HG03097 (cell line): ENCODE data around the gene KCNV2.

Experiments used
- ATAC-seq: cut with Tn5 transposase; IDR thresholded peaks from one replicate; pipeline ENCODE4 v1.9.1; 2021; ENCODE audit not compliant: unreplicated experiment, low FRiP score

KCNV2 gene

DNA sequence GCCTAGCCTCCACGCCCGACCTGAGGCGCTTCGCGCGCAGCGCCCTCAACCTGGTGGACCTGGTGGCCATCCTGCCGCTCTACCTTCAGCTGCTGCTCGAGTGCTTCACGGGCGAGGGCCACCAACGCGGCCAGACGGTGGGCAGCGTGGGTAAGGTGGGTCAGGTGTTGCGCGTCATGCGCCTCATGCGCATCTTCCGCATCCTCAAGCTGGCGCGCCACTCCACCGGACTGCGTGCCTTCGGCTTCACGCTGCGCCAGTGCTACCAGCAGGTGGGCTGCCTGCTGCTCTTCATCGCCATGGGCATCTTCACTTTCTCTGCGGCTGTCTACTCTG, 1.4 kb downstream of the KCNV2 start:
- ATAC-seq, result no peak

DNA sequence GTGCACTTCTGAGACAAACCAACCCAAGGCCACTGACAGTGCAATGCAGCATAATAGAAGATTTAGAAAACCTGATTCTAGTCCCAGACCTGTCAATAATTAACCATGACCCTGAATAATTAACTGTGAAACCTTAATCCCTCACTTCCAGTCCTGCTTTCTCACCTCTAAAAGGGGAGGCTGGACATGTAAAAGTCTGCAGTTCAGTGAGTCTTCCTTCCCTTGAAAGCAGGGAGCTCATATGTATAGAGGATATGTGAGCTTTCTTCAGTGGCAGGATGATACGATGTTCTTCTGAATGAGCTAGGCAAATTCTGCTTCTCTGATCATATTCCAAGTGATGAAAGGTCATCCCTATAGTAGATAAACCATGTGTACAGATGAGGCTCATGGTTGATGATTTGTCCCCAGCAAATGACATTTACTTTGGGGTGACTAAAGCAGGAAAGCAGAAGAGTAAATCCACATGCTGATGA, 2.9 kb downstream of the KCNV2 start:
- ATAC-seq, result no peak

DNA sequence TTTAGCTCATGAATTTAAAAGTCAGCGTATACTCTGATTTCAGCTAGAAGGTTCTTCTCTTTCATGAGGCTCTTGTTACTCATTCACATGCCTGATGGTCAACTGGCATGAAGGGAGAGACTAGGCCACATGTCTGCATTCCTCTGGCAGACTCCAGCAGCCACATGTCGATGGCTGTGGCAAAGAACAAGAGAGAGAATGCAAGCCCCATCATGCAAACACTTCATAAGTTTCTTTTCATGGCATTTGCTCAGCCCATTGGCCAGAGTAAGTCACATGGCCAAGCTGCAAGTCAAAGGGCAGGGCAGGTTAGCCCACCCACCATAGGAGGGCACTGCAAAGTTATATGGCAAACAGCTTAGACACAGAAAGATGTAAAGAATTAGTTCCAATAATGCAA, 5.4 kb downstream of the KCNV2 start:
- ATAC-seq, result no peak

DNA sequence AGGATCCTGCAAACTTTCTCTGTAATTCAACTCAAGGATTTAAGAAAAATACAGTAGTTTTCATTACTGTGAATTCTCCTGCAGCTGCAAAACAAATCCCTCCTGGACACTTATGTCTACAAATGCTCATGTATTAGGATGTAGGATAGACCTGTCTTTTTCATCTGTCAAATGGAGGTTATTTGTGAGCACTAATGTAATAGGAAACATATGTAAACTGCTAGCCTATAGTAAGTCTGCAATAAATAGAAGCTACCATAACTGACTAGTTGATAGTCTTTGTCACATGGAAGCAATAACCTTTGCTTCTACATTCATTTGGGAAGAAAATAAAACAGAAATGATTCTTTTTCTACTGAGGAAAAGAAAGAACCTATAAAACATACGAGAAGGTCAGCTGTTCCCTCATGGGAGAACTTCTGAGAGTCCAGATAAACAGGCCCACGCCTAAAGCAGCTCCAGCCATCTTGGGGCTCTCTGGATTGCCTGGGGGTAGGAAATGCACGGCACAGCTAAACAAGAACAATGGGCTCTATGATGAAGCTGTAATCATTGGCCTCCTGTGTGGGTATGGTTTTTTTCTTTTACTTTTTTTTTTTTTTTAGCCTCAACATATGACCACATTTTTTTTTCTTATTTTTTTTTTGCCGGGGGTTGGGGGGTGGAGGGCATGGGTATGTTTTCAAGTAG, 6.2 kb downstream of the KCNV2 start:
- no peak for ATAC-seq

DNA sequence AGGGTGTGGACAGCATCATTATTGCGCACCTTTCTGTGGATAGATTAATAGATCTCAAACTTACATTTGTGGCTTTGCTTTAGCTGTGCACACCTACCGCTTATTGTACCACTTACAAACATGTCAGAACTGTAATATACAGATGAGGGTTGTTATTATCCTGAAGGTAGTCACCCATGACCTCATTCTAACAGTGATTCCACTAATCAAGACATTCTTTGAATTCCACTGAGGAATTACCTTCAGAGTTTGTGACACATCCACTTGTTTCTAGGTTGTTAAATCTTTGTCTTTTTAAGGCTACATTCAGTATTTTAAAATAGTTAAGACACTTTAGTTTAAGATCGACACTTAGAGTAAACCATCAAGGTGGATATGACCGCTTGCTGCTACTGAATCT, 7.8 kb downstream of the KCNV2 start:
- no peak for ATAC-seq

DNA sequence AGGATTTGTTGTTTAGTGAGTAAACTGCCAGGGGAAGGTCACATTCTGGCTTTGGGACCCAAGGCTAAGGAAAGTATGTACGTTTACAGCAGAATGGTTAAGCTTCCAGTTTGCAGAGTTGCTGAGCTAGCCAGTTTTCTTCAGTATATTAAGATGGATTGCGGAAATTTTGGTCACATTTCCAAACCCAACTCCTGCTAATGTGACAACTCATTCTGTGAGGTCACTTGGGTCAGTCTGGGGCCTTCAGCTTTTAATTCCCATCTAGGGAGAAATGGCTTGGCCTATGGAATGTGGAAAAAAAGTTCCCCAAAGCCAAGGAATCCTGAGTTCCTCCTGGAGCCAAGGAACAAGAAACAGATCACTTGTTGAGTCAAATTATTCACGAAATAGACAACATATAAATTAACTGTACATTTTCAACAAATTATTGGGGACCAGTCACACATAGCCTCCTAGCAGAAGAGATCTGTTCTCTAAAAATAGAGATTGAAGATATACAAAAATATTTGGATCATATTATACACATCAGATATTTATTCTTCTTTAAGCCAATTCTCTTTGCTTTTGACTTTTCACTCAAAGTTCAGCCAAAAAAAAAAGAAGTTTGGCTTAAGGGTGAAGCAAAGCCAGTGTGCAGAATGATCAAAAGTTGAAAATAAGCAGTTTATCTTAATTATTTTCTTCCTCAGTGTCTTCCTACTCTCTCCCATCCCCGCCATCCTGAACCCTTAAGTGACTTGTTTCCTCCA, 8.8 kb downstream of the KCNV2 start:
- no peak for ATAC-seq

DNA sequence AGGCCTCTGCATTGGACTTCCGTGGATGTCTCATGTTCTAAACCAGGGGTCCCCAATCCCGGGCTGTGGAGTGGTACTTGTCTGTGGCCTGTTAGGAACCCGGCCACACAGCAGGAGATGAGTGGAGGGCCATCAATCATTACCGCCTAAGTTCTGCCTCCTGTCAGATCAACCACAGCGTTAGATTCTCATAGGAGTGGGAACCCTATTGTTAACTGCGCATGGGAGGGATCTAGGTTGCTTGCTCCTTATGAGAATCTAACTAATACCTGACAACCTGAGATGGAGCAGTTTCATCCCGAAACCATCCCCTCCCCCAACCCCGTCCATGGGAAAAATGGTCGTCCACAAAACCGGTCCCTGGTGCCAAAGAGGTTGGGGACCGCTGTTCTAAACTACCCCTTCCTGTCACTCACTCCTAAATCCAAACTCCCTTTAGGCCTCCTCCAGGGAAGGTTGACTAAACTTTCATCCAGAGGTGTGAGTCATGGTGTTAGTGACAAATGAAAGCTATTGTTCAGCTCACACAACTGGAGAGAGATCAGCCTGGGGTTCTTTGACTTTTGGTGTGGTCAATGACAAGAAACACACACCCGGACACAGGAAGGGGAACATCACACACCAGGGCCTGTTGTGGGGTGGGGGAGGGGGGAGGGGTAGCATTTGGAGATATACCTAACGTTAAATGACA, 9.5 kb downstream of the KCNV2 start:
- no peak for ATAC-seq

DNA sequence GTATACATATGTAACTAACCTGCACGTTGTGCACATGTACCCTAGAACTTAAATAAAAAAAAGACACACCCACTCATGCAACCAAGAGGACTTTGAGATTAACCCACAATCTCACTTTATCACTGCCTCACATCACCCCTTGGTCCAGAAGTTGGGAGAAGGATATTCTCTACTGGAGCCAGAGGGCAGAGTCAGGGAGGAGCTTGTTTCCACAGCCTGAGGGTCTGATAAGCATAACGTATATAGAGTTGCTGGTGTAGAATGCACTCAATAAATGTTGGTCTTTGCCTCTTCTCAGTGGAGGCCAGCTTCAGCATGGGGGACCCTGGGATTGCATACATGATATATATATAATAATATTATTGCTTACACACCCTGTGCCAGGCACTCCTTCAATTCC, 10.1 kb downstream of the KCNV2 start:
- ATAC-seq, result no peak

DNA sequence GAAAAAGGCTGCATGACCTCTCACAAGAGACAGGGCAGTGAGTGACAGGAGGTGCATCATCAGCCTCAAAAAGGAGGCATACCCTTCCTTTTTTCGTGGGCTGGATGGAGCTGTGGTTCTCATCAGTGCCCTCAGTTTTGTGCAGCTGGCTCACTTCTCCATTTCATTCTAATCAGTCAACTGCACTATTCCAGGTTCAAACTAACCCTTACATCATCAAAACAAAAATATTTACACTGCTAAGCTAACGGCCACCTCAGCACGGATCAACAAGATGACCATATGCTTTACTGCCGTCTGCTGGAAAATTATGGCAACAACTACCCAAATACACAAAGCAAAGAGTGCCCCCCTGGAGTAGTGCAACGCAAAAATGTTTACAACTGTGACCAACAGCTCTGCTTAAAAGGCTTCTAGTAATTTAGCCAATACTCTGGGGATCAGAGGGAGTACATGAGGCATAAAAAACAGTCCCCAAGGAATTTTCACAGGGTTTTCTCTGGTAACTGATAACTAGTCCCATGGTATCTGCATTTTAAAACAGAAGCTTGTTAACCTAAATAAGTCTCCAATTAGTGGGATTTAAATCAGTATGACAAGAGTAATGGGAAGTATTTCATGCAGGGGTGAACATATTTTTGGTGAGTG, 10.8 kb downstream of the KCNV2 start:
- ATAC-seq, result peak; percentile 63

DNA sequence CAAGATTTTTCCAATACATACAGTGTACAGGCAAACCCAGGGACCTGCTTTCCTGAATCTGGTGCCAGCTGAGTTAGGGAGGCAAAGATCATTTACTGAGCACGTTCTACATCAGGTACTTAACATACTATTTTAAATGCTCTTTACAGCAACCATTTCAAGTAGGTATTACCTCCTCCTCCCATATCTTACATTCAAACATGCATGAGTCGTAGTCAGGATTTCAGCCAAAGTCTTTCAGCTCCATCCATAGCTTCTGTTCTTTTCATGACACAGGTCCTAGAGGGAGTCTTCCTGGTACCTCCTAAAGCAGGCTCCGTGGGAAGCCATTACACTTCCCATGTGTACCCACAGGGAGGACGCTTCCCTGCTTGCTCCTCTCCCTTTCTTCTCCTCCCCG, 11.7 kb downstream of the KCNV2 start:
- no peak for ATAC-seq

DNA sequence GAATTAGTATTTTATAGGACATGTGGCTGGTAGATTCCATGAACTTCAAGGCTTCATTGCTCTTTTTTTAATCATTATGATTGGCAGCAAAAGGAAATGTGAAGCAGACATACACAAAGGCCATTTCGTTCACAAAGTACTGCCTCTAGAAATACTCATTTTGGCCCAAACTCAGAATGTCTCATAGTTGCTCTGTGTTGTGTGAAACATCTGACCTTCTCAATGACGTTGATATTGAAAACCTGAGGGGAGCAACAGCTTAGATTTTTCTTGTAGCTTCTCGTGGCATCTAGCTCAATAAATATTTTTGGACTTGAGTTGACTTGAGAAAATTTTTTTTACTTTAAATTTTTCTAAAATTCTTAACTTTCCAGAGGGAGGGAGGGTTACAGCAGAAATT, 12.4 kb downstream of the KCNV2 start:
- no peak for ATAC-seq

DNA sequence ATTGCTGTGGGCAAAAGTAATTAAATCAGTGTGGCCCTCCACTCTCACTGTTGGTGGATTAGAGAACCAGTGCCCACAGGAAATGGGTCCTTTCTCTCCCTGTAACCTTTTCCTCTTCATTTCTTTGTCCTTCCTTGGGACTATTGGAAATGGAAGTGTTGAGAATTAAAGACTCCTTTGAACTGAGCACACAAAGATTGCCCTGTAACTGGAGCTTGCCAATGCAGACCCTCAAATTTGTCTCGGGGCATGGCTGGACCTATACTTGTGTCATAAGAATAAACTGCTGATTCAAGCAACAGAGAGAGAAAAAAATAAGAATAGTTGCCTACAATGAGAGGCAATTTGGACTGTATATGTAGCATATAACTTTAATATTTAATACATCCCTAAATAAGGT, 13.7 kb downstream of the KCNV2 start:
- no peak for ATAC-seq

DNA sequence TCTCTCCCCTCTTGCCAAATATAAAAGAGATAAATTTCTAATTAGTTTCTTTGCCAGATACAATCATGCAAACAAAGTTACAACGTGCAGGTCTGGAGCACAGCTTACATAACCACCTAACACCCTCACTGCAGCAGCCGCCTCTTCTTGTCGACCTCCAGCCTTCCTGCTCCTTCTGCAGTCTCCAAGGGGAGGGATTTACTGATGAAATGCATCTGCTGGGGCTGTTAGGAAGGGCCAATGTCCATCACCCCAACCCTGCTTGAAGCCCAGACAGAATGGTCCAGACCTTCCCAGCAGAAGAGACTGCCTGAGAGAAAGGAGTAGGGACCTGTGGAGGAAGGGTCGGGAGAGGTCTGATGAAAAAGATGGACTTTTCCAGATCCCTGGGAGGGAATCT, 15.2 kb downstream of the KCNV2 start:
- ATAC-seq, result no peak

DNA sequence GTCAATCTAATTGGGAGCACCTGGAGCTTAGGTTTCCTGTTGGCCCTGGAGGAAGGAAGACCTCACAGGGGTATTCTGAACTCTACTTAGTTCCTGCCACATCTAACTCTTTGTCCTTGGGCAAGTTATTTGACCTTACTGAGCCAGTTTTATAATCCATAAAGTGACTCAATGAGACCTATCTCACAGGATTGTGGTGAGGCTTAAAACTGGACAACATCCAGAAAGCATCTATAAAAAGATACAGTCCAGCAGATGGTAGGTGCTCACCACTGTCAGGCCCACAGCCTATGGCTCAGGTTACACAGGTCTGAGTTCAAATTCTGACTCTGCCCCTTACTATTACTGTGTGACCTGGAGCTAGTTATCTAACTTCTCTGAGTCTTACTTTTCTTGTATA, 23.3 kb downstream of the KCNV2 start:
- ATAC-seq, result no peak

DNA sequence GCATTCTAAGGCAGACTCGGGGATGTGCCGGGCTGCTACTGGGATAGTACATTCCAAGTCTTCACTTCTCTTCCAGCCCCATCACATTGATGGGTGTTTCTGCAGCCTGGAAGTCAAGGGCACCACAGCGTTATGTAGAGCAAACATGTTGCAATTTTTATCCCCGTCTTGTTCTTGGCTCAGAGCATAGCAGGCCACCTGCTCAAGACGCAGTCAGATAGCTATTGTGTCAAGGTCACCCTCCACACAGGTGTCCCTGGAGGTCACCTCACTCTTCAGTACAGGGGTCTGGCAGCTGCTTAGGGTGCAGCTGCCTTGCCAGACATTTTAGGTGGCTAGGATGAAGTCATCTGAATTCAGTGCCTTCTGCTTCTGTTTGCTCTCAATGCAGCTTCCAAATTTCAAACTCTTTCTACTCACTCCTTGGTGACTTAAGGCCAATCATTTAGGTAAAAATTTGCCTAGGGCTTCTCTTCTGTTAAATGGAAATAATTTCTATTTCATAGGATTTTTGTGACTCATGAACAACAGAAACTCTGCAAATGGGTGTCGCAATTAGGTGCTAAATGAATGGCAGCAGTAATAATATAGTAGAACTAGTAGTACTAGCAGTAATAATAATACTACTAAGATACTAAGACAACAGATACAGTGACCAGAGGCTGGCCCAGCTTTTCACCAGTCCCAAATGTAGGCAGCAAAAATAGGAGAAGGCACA, 24.3 kb downstream of the KCNV2 start:
- no peak for ATAC-seq

DNA sequence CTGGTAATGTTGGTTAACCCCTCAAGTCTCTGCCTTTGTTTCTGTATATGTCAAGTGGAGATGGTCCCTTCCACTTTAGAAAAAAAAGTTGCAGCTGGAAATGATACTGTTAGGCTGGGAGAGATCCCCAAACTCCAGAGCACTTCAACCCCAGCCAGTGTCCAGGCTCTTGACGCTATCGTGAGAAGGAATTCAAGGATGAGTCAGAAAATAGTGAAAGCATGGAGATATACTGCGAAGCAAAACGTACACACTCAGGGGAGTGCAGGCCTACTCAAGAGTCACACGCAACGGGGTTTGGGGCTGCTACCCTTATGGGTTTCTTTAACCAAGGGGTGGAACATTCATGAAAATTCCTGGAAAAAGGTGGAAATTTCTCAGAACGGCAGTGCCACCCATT, 24.9 kb downstream of the KCNV2 start:
- no peak for ATAC-seq

DNA sequence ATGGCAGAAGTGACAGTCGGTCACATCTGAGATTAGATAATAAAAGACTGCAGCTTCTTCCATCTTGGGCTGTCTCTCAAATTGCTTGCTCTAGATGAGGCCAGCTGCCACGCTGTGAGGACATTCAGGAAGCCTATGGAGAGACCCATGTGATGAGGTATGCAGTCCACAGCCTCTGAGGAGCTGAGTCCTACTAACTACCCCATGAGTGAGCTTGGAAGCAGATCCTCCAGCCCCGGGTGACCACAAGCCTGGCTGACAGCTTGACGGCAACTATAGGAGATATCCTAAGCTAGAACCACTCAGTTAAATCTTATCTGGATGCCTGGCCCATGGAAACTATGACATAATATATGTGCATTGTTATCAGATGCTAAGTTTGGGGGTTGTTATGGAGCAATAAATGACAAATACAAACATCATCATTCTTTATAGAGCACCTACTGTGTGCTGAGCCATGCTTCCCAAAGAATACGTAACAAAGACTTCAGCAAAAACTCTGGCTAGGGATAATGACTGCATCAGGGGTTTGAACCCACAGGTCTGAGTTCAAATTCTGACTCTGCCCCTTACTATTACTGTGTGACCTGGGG, 26.7 kb downstream of the KCNV2 start:
- ATAC-seq, result no peak

DNA sequence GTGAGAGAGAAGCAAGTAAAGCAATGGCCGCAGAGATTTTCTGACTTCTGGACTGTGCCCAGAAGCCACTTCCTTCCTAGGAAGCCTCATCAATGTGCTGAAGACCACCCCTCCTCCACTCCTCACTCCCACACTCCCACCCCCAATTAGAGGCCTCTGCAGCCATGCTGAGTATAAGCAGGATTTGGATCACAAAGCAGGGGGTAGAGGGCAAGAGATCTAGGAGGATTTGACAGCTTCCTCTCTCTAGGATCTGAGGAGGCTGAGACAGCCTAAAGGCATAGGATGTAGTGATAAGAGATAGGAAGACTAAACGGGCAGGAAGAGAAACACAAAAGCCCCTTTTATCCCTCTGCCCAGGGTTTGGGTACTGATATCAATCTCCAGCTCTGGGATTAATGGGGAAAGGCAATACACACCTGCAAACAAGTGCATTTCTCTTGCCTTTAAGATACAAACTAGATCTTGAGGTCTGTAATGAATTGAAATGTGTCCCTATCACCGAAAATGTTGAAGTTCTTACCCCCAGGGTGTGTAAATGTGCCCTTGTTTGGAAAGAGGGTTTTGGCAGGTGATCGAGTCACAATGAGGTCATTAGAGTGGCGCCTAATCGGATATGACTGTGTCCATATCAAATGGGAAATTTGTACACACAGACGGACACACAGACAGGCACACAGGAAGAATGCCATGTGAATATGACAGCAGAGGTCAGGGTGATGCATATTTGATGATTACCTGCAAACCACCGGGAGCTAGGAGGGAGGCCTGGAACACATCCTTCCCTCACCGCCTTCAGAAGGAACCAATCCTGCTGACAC, 28.5 kb downstream of the KCNV2 start:
- ATAC-seq, result no peak

DNA sequence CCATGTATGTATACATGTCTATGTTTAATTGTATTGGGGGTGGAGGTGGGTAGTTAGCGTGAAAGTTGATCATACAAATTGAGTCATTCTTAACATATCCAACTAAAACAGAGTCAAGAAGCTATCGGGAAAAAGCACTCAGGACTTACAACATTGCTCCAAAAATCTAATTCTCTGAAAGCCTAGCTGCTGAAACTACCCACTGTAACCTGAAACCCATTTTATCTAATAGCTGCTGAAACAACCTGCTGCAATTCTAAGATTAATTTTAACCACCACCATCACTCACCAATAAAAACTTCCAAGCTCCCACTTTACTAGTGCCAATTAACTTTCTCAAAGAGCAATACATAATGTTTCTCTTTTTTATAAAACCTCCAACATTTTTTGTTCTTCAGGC, 32.2 kb downstream of the KCNV2 start:
- no peak for ATAC-seq

DNA sequence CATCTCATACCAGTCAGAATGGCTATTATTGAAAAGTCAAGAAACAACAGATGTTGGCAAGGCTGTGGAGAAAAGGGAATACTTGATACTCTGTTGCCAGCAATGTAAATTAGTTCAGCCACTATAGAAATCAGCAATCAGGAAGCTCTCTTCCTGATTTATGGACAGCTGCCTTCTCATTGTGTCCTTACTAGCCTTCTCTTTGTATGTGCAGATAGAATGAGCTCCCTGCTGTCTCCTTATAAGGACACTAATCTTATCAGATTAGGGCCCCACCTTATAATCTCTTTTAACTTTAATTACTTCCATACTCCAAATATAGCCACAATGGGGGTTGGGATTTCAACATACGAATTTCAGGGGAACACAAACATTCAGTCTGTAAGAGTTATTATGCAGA, 38.0 kb downstream of the KCNV2 start:
- ATAC-seq, result no peak
